Upper lobe of right lung (tissue), 1 donor: ENCODE measurements around the gene AKR7A3. TPM values are rescaled to one million over a fixed set of nuclear protein-coding genes. Genes with fewer than 3 reads are reported as not detected.

Experiments
- ATAC-seq: fragments of 200-7000 bp; cut with Tn5 transposase; one replicate; pipeline ENCODE4 v1.9.1; 2020; ENCODE audit warnings: mild to moderate bottlenecking, moderate library complexity
- DNase-seq: peaks from one replicate; pipeline ENCODE4 v3.0.0-alpha.2; 2020
- H3K27ac ChIP-seq: fragments of 200-600 bp; one replicate; pipeline ENCODE4 v1.8.0; 2022
- H3K27me3 ChIP-seq: fragments of 200-600 bp; one replicate; pipeline ENCODE4 v1.8.0; 2022; ENCODE audit warnings: mild to moderate bottlenecking
- H3K36me3 ChIP-seq: fragments of 200-600 bp; one replicate; pipeline ENCODE4 v1.8.0; 2022
- H3K4me1 ChIP-seq: fragments of 200-600 bp; one replicate; pipeline ENCODE4 v1.8.0; 2022
- H3K4me3 ChIP-seq: fragments of 200-600 bp; one replicate; pipeline ENCODE4 v1.8.0; 2022; ENCODE audit warnings: mild to moderate bottlenecking
- H3K9me3 ChIP-seq: fragments of 200-600 bp; one replicate; pipeline ENCODE4 v1.8.0; 2022
- CTCF ChIP-seq: fragments of 200-600 bp; IDR thresholded peaks from one replicate; pipeline ENCODE4 v1.8.0; 2022; ENCODE audit warnings: antibody characterized with exemption
- intact Hi-C: fragments of 100-400 bp; cut with DNase I; formaldehyde crosslinking; loops from one replicate; pipeline ENCODE4 v1.11.0; 2022
- total RNA-seq: library from RNA; stranded (reverse); fragmentation: NEBNext Ultra II Directional; extraction: Animal tissue kit (Norgen Biotek cat#: 25700); gene quantifications from one replicate; pipeline ENCODE4 v1.2.1, GENCODE V29; 2021
- donor health status: DM: no; HTN: yes; CAD: no; lungs with severe emphysema.

AKR7A3 gene
- total RNA-seq, 1 donor from 2014 or later = 0.43 TPM

GRCh38 chr1:19317126-19317910, 28.7 kb upstream of the AKR7A3 start:
- DNase-seq = no peak
- Histone ChIP-seq H3K4me1 (peaks cover 7% of the 10 kb centered on the region), H3K27ac (no peak overlapping the region), H3K36me3 (peaks cover 17% of the 10 kb centered on the region), H3K27me3 (no peaks in the 10 kb centered on the region), H3K9me3 (no peaks in the 10 kb centered on the region), H3K4me3 (no peak overlapping the region)
- intact Hi-C loops = no loop called here
- TF ChIP-seq CTCF = no peak
- ATAC-seq = no peak

GRCh38 chr1:19315378-19316198, 27.0 kb upstream of the AKR7A3 start:
- intact Hi-C loops = no loop called here
- DNase-seq (no peak), ATAC-seq (no peak)
- Histone ChIP-seq H3K4me3 (no peak overlapping the region), H3K4me1 (peaks cover 14% of the 10 kb centered on the region), H3K36me3 (peaks cover 14% of the 10 kb centered on the region), H3K27ac (no peak overlapping the region), H3K27me3 (no peaks in the 10 kb centered on the region), H3K9me3 (no peaks in the 10 kb centered on the region)
- no peak for TF ChIP-seq CTCF

GRCh38 chr1:19313961-19314882, 25.7 kb upstream of the AKR7A3 start:
- intact Hi-C loops = no loop called here
- no peak for TF ChIP-seq CTCF

GRCh38 chr1:19313636-19313959, 25.0 kb upstream of the AKR7A3 start:
- ATAC-seq = no peak
- no peaks in the 10 kb centered on the region for H3K27me3 ChIP-seq
- no peak for TF ChIP-seq CTCF
- intact Hi-C loops = no loop called here
- no peak overlapping the region for H3K4me3 ChIP-seq
- H3K9me3 ChIP-seq = no peaks in the 10 kb centered on the region
- DNase-seq = no peak
- peaks cover 15% of the 10 kb centered on the region for H3K4me1 ChIP-seq
- no peak overlapping the region for H3K27ac ChIP-seq
- H3K36me3 ChIP-seq = peaks cover 7% of the 10 kb centered on the region

More at GRCh38 chr1:19313961-19314882, 25.7 kb upstream of the AKR7A3 start:
- Histone ChIP-seq H3K36me3 (peaks cover 10% of the 10 kb centered on the region), H3K9me3 (no peaks in the 10 kb centered on the region), H3K27ac (no peak overlapping the region), H3K4me1 (peaks cover 15% of the 10 kb centered on the region), H3K4me3 (no peak overlapping the region), H3K27me3 (no peaks in the 10 kb centered on the region)
- no peak for DNase-seq
- no peak for ATAC-seq
